Right lobe of liver (tissue), 6 donors: Measurements from ENCODE around the gene TBX2. TPM values are rescaled to one million over a fixed set of nuclear protein-coding genes. Genes with fewer than 3 reads are reported as not detected.

ENCODE experiments used
- ATAC-seq, 4 donors: fragments of 200-7000 bp; cut with Tn5 transposase; one replicate each; pipeline ENCODE4 v1.9.1; 2020; ENCODE audit warnings: mild to moderate bottlenecking in 4 of 4, moderate library complexity in 4 of 4
- DNase-seq, 3 donors: peaks; one replicate each; pipeline ENCODE4 v3.0.0-alpha.2; 2020
- H3K27ac ChIP-seq, 3 donors: fragments of 200-600 bp; one replicate each; pipeline ENCODE4 v1.8.0; 2022
- H3K27me3 ChIP-seq, 2 donors: fragments of 200-600 bp; one replicate each; pipeline ENCODE4 v1.8.0; 2022
- H3K36me3 ChIP-seq, 4 donors: fragments of 200-600 bp; sonication (generic) in 1 of 4; one replicate each; pipeline versions ENCODE4 v1.5.1 to v1.8.0; 2017 to 2022; ENCODE audit warnings: control low read depth in 1 of 4
- H3K4me1 ChIP-seq, 4 donors: fragments of 200-600 bp; sonication (generic) in 1 of 4; one replicate each; pipeline versions ENCODE4 v1.5.1 to v1.8.0; 2017 to 2022; ENCODE audit warnings: control low read depth in 1 of 4
- H3K4me3 ChIP-seq, 3 donors: fragments of 200-600 bp; one replicate each; pipeline ENCODE4 v1.8.0; 2022
- H3K9me3 ChIP-seq, 4 donors: fragments of 200-600 bp; sonication (generic) in 1 of 4; one replicate each; pipeline versions ENCODE4 v1.5.1 to v1.8.0; 2017 to 2022; ENCODE audit warnings: control low read depth in 1 of 4
- POLR2A ChIP-seq: fragments of 450-650 bp; IDR thresholded peaks from one replicate; pipeline ENCODE4 v1.6.1; 2017; ENCODE audit warnings: antibody characterized with exemption, mild to moderate bottlenecking
- WGBS: methylation state at CpG from one replicate; pipeline ENCODE4 v1.1.6; 2018; ENCODE audit warnings: low coverage, low lambda C conversion rate; ENCODE audit not compliant: insufficient coverage; ENCODE audit errors: missing lambda C conversion rate; 5-methylcytosine and 5-hydroxymethylcytosine counted together
- intact Hi-C, 2 donors: fragments of 100-400 bp; cut with DNase I; formaldehyde crosslinking; loops; one replicate each; pipeline versions ENCODE4 v1.11.2 to v1.14.1; 2022
- total RNA-seq, 6 experiments: library from RNA; depleted of rRNA in 2 of 6; stranded (reverse); fragments of >200 nt in 2 of 6; fragmentation: NEBNext Ultra II Directional in 3 of 6; extraction: Animal tissue kit (Norgen Biotek cat#: 25700) in 3 of 6; gene quantifications; one replicate each; pipeline versions ENCODE4 v1.1.0 to v1.2.4, GENCODE V29; 2016 to 2023
- TF ChIP-seq, protein P1 (sequence below), 4 donors: fragments of 200-600 bp in 3 of 4; fragments of 450-650 bp in 1 of 4; IDR thresholded peaks; one replicate each; pipeline versions ENCODE4 v1.5.1 to v1.8.0; 2016 to 2022; ENCODE audit warnings: antibody characterized with exemption in 4 of 4, mild to moderate bottlenecking in 2 of 4
- donor health status: DM: no; HTN: yes; CAD: no.
- donor health status: DM: no; HTN: no; CAD: no.
- donor health status: DM: no; HTN: no; CAD: no.
- donor health status: DM: no; HTN: yes; CAD: no.
- donor health status: DM: no; HTN: yes; CAD: no.

Gene TBX2
- total RNA-seq, 6 experiments from 2014 or later, result 1.9 to 4.4 (median 2.7) TPM

DNA sequence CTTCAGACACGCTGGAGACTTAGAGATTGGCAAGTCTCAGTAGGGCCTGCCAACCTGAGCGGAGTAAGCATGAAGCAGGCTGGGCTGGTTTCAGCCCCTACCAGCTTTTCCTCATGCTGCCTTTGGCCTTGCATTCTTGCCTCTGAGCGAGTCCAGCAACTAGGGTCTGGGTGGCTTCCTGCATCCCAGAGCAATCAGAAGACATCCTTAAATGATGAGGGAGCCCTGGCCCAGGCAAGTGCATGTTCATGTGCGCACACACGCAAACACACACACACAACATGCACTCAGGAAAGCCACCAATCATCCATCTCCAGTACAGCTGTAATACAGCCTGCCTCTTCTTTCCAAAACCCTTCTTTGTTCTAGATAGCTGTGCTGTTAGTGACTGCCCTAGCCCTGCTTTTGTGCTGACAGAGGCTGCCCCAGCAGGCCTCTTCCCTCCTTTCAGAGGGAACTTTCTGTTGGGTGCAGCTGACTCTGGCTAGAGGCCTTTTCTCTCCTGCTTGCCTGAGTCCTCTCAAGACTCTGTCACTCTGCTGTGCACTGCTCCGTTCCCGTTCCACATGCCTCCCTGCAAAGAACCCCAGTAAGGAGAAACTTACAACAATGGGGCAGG lies 30.7 kb upstream of the TBX2 start:
- no peaks in the 10 kb centered on the region for H3K4me1 ChIP-seq
- no peak for DNase-seq
- no peaks in the 10 kb centered on the region for H3K9me3 ChIP-seq
- no peak for ATAC-seq
- H3K27ac ChIP-seq, result no peak overlapping the region
- TF ChIP-seq POLR2A, result no peak
- TF ChIP-seq, protein P1, sequence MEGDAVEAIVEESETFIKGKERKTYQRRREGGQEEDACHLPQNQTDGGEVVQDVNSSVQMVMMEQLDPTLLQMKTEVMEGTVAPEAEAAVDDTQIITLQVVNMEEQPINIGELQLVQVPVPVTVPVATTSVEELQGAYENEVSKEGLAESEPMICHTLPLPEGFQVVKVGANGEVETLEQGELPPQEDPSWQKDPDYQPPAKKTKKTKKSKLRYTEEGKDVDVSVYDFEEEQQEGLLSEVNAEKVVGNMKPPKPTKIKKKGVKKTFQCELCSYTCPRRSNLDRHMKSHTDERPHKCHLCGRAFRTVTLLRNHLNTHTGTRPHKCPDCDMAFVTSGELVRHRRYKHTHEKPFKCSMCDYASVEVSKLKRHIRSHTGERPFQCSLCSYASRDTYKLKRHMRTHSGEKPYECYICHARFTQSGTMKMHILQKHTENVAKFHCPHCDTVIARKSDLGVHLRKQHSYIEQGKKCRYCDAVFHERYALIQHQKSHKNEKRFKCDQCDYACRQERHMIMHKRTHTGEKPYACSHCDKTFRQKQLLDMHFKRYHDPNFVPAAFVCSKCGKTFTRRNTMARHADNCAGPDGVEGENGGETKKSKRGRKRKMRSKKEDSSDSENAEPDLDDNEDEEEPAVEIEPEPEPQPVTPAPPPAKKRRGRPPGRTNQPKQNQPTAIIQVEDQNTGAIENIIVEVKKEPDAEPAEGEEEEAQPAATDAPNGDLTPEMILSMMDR (IDR thresholded peaks at IDR 0.05), result no peak
- no peak overlapping the region for H3K4me3 ChIP-seq
- intact Hi-C loops, result no loop called here
- no peaks in the 10 kb centered on the region for H3K36me3 ChIP-seq
- WGBS, result 94% methylated on average over 3 of the region's 7 CpGs
- no peaks in the 10 kb centered on the region for H3K27me3 ChIP-seq

DNA sequence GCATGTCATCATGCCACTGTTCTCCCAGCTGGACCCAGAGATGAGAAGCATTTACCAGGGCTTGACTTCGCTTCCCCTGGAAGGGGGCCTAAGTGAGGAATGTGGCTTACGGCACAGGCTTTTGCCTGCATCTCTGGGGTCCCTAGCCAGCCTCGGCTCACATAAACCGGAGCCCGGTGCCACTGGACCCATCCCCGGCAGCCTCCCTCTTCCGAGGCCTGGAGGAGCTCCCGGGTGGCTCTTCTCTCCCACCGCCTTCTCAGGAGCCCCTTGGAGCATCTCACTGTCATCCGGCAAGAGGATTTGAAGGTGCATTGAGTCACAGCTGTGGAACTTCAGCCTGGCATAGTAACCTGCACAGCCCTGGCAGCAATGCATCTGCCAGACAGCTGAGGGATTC lies 29.9 kb upstream of the TBX2 start:
- WGBS, result 100% methylated on average over 1 of the region's 10 CpGs
- H3K36me3 ChIP-seq, result no peaks in the 10 kb centered on the region
- no peaks in the 10 kb centered on the region for H3K9me3 ChIP-seq
- DNase-seq (no peak), ATAC-seq (no peak)
- intact Hi-C loops, result no loop called here
- H3K4me3 ChIP-seq, result no peak overlapping the region
- TF ChIP-seq, protein P1 (IDR thresholded peaks at IDR 0.05), result no peak
- no peak for TF ChIP-seq POLR2A
- H3K27ac ChIP-seq, result no peak overlapping the region
- no peaks in the 10 kb centered on the region for H3K27me3 ChIP-seq
- H3K4me1 ChIP-seq, result no peaks in the 10 kb centered on the region

DNA sequence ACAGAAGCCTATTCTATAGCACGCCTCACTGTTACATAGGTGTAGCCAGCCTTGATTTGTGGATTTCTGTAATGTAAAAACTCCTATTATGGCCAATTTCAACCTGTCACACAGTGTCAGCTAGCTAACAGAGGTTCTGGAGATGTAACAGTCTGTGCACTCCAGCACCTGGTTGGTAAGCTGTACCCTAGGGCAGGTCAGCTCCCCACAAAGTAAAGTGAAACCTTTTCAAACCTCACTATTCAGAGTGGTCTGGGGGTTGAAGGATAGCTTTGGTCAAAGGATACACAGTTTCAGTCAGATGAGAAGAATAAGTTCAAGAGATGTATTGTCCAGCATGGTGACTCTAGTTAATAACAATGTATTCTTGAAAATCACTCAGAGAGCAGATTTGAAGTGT lies 28.5 kb upstream of the TBX2 start:
- no peaks in the 10 kb centered on the region for H3K4me1 ChIP-seq
- ATAC-seq (no peak), DNase-seq (no peak)
- H3K4me3 ChIP-seq, result no peak overlapping the region
- TF ChIP-seq, protein P1 (IDR thresholded peaks at IDR 0.05), result no peak
- TF ChIP-seq POLR2A, result no peak
- intact Hi-C loops, result no loop called here
- WGBS, result 89% methylated on average over 1 of the region's 1 CpG
- H3K9me3 ChIP-seq, result no peaks in the 10 kb centered on the region
- no peak overlapping the region for H3K27ac ChIP-seq
- H3K27me3 ChIP-seq, result no peaks in the 10 kb centered on the region
- no peaks in the 10 kb centered on the region for H3K36me3 ChIP-seq

DNA sequence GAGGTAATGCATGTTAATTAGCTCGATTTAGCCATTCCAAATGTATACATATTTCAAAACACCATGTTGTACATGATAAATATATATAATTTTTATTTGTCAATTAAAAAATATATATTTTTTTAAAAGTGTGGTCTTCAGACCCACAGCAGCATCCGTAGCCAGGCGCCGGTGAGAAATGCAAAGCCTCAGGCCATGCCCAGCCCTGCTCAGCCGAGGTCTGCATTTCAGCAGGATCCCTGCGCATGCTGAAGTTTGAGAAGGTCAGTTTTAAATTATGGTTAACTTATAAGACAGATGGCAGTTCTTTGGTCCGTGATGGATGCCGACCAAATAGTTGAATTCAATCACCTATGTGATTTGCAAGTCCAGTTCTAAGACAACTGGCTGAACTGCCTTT lies 28.0 kb upstream of the TBX2 start:
- Histone ChIP-seq H3K27me3 (no peaks in the 10 kb centered on the region), H3K27ac (no peak overlapping the region), H3K4me3 (no peak overlapping the region), H3K4me1 (no peaks in the 10 kb centered on the region), H3K9me3 (no peaks in the 10 kb centered on the region), H3K36me3 (no peaks in the 10 kb centered on the region)
- DNase-seq (no peak), ATAC-seq (no peak)
- TF ChIP-seq, protein P1 (IDR thresholded peaks at IDR 0.05), result no peak
- no peak for TF ChIP-seq POLR2A
- intact Hi-C loops, result no loop called here
- WGBS, result 93% methylated on average over 7 of the region's 8 CpGs

DNA sequence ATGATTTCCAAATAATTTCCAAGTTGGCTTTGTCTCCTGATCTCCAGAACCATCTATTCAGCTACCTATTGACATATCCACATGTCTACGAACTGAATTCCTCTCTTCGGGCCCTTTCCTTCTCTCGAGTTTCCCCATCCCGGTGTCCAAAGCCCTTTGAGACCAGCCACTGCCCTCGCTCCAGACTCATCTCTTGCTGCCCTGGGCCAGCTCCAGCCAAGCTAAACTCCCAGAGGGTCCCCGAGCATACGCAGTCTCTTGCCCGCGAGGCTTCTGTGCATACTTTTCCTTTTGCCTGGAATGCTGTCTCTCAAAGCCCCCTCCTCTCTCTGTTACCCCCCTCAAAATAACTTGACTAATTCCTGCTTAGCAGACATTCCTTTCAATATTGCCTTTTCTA lies 27.2 kb upstream of the TBX2 start:
- no peaks in the 10 kb centered on the region for H3K36me3 ChIP-seq
- H3K9me3 ChIP-seq, result no peaks in the 10 kb centered on the region
- H3K27ac ChIP-seq, result no peak overlapping the region
- WGBS, result 85% methylated on average over 8 of the region's 9 CpGs
- no peaks in the 10 kb centered on the region for H3K4me1 ChIP-seq
- TF ChIP-seq, protein P1 (IDR thresholded peaks at IDR 0.05), result no peak
- TF ChIP-seq POLR2A, result no peak
- no peak overlapping the region for H3K4me3 ChIP-seq
- intact Hi-C loops, result no loop called here
- no peaks in the 10 kb centered on the region for H3K27me3 ChIP-seq
- no peak for DNase-seq
- no peak for ATAC-seq
